Islet precursor cell (in vitro differentiated cells): ENCODE measurements around the gene SLN.

Source experiments
- DNase-seq: peaks from one replicate; pipeline ENCODE4 v3.0.0-alpha.2; 2018

SLN gene

GRCh38 chr11:107719073-107719472 is 7.2 kb upstream of the SLN start:
- no peak for DNase-seq

GRCh38 chr11:107716884-107717532 is 5.2 kb upstream of the SLN start:
- no peak for DNase-seq

GRCh38 chr11:107713009-107713408 is 1.2 kb upstream of the SLN start:
- no peak for DNase-seq

GRCh38 chr11:107710301-107710700 is 1.6 kb downstream of the SLN start:
- DNase-seq, result no peak

- no peak for DNase-seq
These were observed 3.1 kb downstream of the SLN start for GRCh38 chr11:107708792-107709191.

- DNase-seq, result no peak
These were observed 4.0 kb downstream of the SLN start for GRCh38 chr11:107707807-107708206.

- DNase-seq, result no peak
These were observed 4.6 kb downstream of the SLN start for GRCh38 chr11:107707215-107707671.

GRCh38 chr11:107706531-107706930 is 5.3 kb downstream of the SLN start:
- DNase-seq, result no peak

- DNase-seq, result no peak
These were observed 6.8 kb downstream of the SLN start for GRCh38 chr11:107705027-107705426.

GRCh38 chr11:107704451-107704850 is 7.4 kb downstream of the SLN start:
- DNase-seq, result no peak

GRCh38 chr11:107702723-107703122 is 9.1 kb downstream of the SLN start:
- no peak for DNase-seq

GRCh38 chr11:107702109-107702660 is 9.7 kb downstream of the SLN start:
- no peak for DNase-seq

- no peak for DNase-seq
These were observed 12.2 kb downstream of the SLN start for GRCh38 chr11:107699371-107700285.

- DNase-seq, result no peak
These were observed 14.6 kb downstream of the SLN start for GRCh38 chr11:107697291-107697690.

- no peak for DNase-seq
These were observed 15.7 kb downstream of the SLN start for GRCh38 chr11:107696140-107696539.

- no peak for DNase-seq
These were observed 16.4 kb downstream of the SLN start for GRCh38 chr11:107695446-107695845.

GRCh38 chr11:107691000-107691750 is 20.7 kb downstream of the SLN start:
- DNase-seq, result no peak

GRCh38 chr11:107689317-107690202 is 22.3 kb downstream of the SLN start:
- peak; percentile 73 for DNase-seq

- no peak for DNase-seq
These were observed 23.4 kb downstream of the SLN start for GRCh38 chr11:107688322-107688918.

- no peak for DNase-seq
These were observed 28.0 kb downstream of the SLN start for GRCh38 chr11:107683807-107684206.

- no peak for DNase-seq
These were observed 28.8 kb downstream of the SLN start for GRCh38 chr11:107683061-107683460.

- no peak for DNase-seq
These were observed 29.3 kb downstream of the SLN start for GRCh38 chr11:107682572-107682971.
